ENCODE measurements around the gene TNNC2.

GRCh38 chr20:45859916-45860315 lies 32.8 kb upstream of the TNNC2 start:
- TF ChIP-seq CTCF (IDR thresholded peaks at IDR 0.05) (no peak), EP300 (IDR thresholded peaks at IDR 0.05) (no peak), TP53 (CRISPR knock-in tag; IDR thresholded peaks at IDR 0.05) (no peak), KDM1A (IDR thresholded peaks at IDR 0.05; ENCODE audit: low read depth) (no peak), RAD21 (conservative IDR thresholded peaks at IDR 0.05 in 1 of 2, IDR thresholded peaks at IDR 0.05 in 1 of 2) (no peak), MAFK (IDR thresholded peaks at IDR 0.05; ENCODE audit: partially characterized antibody) (no peak), CBX8 (IDR thresholded peaks at IDR 0.05) (no peak), NPAS2 (CRISPR knock-in tag; IDR thresholded peaks at IDR 0.05; ENCODE audit: borderline replicate concordance) (no peak), POLR2A (IDR thresholded peaks at IDR 0.05; ENCODE audit: low read length) (no peak), ELK1 (IDR thresholded peaks at IDR 0.05; ENCODE audit: low read depth, low read length) (no peak), KDM5A (IDR thresholded peaks at IDR 0.05) (no peak), USF2 (IDR thresholded peaks at IDR 0.05) (no peak)
